Measurements from ENCODE around the gene MRPL49. TPM values are rescaled to one million over a fixed set of nuclear protein-coding genes. Genes with fewer than 3 reads are reported as not detected.

Gene MRPL49
- polyA plus RNA-seq (2013, experiment 1 of 2) = 53.0 TPM
- polyA plus RNA-seq (2013, experiment 2 of 2) = 44.4 TPM

- Histone ChIP-seq H3K4me1 (ENCODE audit: insufficient read depth, low read length) (peaks cover 7% of the 10 kb centered on the region), H3K27me3 (ENCODE audit: insufficient read depth, low read length) (no peaks in the 10 kb centered on the region), H3K9me3 (ENCODE audit: insufficient read depth, low read depth, low read length) (no peaks in the 10 kb centered on the region), H3K9ac (ENCODE audit: low read depth, low read length) (peak within 1 kb of the TSS; percentile 96), H3K27ac (ENCODE audit: low read depth, low read length) (peak within 1 kb of the TSS; percentile 76), H3K4me3 (ENCODE audit: low read length) (peak within 1 kb of the TSS; percentile 90), H3K36me3 (ENCODE audit: insufficient read depth, low read length) (peaks cover 63% of the 10 kb centered on the region)
- under 1% methylated on average over 64 of the region's 64 CpGs for WGBS
These were observed at the start of gene MRPL49, which contains the start of gene FAU for GRCh38 chr11:65121865-65122696. TSS of gene MRPL49 (plus strand) at chr11:65122321. CDS start at chr11:65122347, 26 bp downstream. TSS of gene FAU (minus strand) at chr11:65122134. CDS start at chr11:65121813, 321 bp downstream.

- H3K27ac ChIP-seq (ENCODE audit: low read depth, low read length) = no peak overlapping the region
- WGBS = 76% methylated on average over 1 of the region's 1 CpG
- H3K9me3 ChIP-seq (ENCODE audit: insufficient read depth, low read depth, low read length) = no peaks in the 10 kb centered on the region
These were observed 49.5 kb upstream of the MRPL49 start for GRCh38 chr11:65072631-65072966.

DNA sequence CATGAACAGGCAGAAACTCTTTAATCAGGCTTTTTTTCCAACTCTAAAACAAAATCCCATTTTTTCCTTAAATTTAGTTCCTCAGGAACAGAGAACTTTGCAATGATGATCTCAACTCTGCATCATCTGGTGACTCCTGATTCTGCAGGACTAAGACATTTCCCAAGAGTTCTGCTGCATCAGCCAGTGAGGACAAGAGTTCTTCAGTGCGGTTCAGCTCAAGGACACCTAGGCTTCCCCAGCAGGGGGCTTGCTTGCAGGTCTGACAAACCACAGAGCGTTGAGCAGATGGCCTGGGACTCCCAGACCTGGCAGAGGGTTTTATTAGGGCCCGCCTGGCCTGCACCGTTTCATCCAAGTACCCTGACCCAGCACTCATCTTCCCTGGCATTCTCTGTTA lies 44.7 kb upstream of the MRPL49 start:
- H3K9me3 ChIP-seq (ENCODE audit: insufficient read depth, low read depth, low read length) = no peaks in the 10 kb centered on the region
- no peak overlapping the region for H3K4me3 ChIP-seq (ENCODE audit: low read length)
- no peak overlapping the region for H3K9ac ChIP-seq (ENCODE audit: low read depth, low read length)
- H3K27ac ChIP-seq (ENCODE audit: low read depth, low read length) = no peak overlapping the region
- WGBS = 96% methylated on average over 4 of the region's 4 CpGs
- H3K27me3 ChIP-seq (ENCODE audit: insufficient read depth, low read length) = no peaks in the 10 kb centered on the region
- H3K36me3 ChIP-seq (ENCODE audit: insufficient read depth, low read length) = peaks cover 60% of the 10 kb centered on the region
- no peaks in the 10 kb centered on the region for H3K4me1 ChIP-seq (ENCODE audit: insufficient read depth, low read length)

More at GRCh38 chr11:65072631-65072966, 49.5 kb upstream of the MRPL49 start:
- Histone ChIP-seq H3K27me3 (ENCODE audit: insufficient read depth, low read length) (no peaks in the 10 kb centered on the region), H3K9ac (ENCODE audit: low read depth, low read length) (no peak overlapping the region), H3K36me3 (ENCODE audit: insufficient read depth, low read length) (peaks cover 18% of the 10 kb centered on the region), H3K4me1 (ENCODE audit: insufficient read depth, low read length) (peaks cover 1% of the 10 kb centered on the region; the same call in 1 of the 2 replicates), H3K4me3 (ENCODE audit: low read length) (no peak overlapping the region)

- Histone ChIP-seq H3K27me3 (ENCODE audit: insufficient read depth, low read length) (no peaks in the 10 kb centered on the region), H3K4me1 (ENCODE audit: insufficient read depth, low read length) (peaks cover 6% of the 10 kb centered on the region; the same call in 1 of the 2 replicates), H3K27ac (ENCODE audit: low read depth, low read length) (no peak overlapping the region), H3K4me3 (ENCODE audit: low read length) (no peak overlapping the region), H3K36me3 (ENCODE audit: insufficient read depth, low read length) (peaks cover 65% of the 10 kb centered on the region), H3K9ac (ENCODE audit: low read depth, low read length) (no peak overlapping the region), H3K9me3 (ENCODE audit: insufficient read depth, low read depth, low read length) (no peaks in the 10 kb centered on the region)
- WGBS = 89% methylated on average over 3 of the region's 3 CpGs
These were observed 44.0 kb upstream of the MRPL49 start for GRCh38 chr11:65078151-65078550.

GRCh38 chr11:65078786-65079342 lies 43.3 kb upstream of the MRPL49 start:
- Histone ChIP-seq H3K27me3 (ENCODE audit: insufficient read depth, low read length) (no peaks in the 10 kb centered on the region), H3K4me3 (ENCODE audit: low read length) (no peak overlapping the region), H3K4me1 (ENCODE audit: insufficient read depth, low read length) (peaks cover 6% of the 10 kb centered on the region; the same call in 1 of the 2 replicates), H3K27ac (ENCODE audit: low read depth, low read length) (no peak overlapping the region), H3K9me3 (ENCODE audit: insufficient read depth, low read depth, low read length) (no peaks in the 10 kb centered on the region), H3K36me3 (ENCODE audit: insufficient read depth, low read length) (peaks cover 65% of the 10 kb centered on the region), H3K9ac (ENCODE audit: low read depth, low read length) (no peak overlapping the region)
- whole genome bisulfite sequencing = 90% methylated on average over 9 of the region's 9 CpGs

DNA sequence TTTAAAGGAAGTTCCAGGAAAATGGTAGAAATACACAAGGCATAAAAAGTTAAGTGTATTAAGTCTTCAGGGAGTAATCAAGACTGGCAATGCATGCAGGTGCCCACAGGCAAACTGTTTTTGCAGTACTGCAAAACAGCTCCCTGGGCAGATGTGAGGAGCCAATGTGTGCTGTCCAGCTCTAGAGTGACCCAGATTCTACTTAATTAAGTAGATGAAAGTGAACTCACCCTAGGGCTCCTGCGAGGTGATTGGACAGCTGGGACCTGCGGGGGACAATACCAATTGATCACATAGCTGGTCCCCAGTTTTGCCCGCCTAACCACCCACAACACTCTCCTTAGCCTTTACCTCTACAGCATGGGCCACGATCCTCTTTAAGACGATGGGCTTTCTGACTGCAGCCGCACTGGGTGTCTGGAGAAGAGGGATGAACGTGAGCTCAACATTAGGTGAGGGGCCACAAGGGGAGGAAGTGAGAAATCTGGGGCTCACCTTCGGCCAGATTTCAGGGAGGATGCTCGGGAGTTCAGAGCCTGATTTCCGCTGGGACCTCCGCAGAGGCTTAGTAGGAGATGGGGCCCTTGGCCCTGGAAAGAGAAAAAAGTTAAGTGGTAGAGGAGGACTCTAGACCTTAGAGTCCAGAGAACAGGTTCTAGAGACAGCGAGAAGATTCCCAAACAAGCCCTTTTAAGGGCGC lies 38.8 kb upstream of the MRPL49 start:
- Histone ChIP-seq H3K4me3 (ENCODE audit: low read length) (peak overlapping the region; percentile 91), H3K27me3 (ENCODE audit: insufficient read depth, low read length) (no peaks in the 10 kb centered on the region), H3K4me1 (ENCODE audit: insufficient read depth, low read length) (peaks cover 6% of the 10 kb centered on the region; the same call in 1 of the 2 replicates), H3K9me3 (ENCODE audit: insufficient read depth, low read depth, low read length) (no peaks in the 10 kb centered on the region), H3K27ac (ENCODE audit: low read depth, low read length) (peak overlapping the region; percentile 97), H3K36me3 (ENCODE audit: insufficient read depth, low read length) (peaks cover 72% of the 10 kb centered on the region), H3K9ac (ENCODE audit: low read depth, low read length) (peak overlapping the region; percentile 97)
- 4% methylated on average over 13 of the region's 13 CpGs for WGBS

DNA sequence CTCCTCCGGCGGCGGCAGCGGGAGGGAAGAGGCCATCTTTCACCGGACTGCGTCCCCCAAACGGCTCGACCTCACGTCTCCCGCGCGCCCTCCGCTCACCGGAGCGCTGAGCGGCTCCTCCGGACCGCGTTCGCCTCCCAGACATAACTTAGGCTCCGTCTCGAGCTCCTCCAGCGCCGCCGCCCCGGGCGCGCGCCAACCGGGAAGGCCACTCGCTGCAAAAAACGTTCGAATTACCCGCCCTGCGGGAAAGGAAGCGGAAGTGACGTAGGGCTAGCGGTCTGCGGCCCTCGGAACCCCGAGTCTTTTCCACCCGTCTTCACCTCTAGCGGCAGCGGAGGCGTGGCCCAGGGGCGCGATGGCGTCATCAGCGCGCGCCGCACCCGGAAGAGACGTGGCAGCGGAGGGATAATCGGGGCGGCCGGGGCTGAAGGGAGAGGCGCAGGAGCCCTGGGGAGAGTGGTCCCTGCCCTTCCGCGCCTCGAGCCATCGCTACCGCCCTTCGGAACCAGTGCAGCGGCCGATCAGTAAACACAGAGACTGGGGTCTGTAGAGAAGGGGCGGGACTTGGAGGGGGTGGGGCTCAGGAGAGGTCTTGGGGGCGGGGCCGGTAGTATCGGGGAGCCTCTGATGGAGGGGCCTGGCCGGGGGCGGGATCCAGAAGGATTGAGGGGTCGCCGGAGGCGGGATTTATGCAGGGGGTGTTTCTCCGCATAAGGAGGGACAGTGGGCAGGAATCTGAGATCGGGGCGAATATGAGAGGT lies 38.1 kb upstream of the MRPL49 start, which contains the start of the genes CDCA5 and ZFPL1:
Gene CDCA5 (minus strand): TSS at position 207 of the 764 bp plus-strand sequence. CDS start 62 bp downstream, at position 145.
Gene ZFPL1 (plus strand): TSS at position 389 of the 764 bp plus-strand sequence. CDS start 477 bp downstream, outside the sequence.
- Histone ChIP-seq H3K27ac (ENCODE audit: low read depth, low read length) (peak within 1 kb of the TSS; percentile 97), H3K27me3 (ENCODE audit: insufficient read depth, low read length) (no peaks in the 10 kb centered on the region), H3K4me1 (ENCODE audit: insufficient read depth, low read length) (peaks cover 6% of the 10 kb centered on the region; the same call in 1 of the 2 replicates), H3K9ac (ENCODE audit: low read depth, low read length) (peak within 1 kb of the TSS; percentile 97), H3K9me3 (ENCODE audit: insufficient read depth, low read depth, low read length) (no peaks in the 10 kb centered on the region), H3K4me3 (ENCODE audit: low read length) (peak within 1 kb of the TSS; percentile 91), H3K36me3 (ENCODE audit: insufficient read depth, low read length) (peaks cover 70% of the 10 kb centered on the region)
- under 1% methylated on average over 79 of the region's 79 CpGs for WGBS

- WGBS = 56% methylated on average over 23 of the region's 23 CpGs
- H3K9me3 ChIP-seq (ENCODE audit: insufficient read depth, low read depth, low read length) = no peaks in the 10 kb centered on the region
- H3K27me3 ChIP-seq (ENCODE audit: insufficient read depth, low read length) = no peaks in the 10 kb centered on the region
- peak overlapping the region; percentile 97 for H3K27ac ChIP-seq (ENCODE audit: low read depth, low read length)
- H3K9ac ChIP-seq (ENCODE audit: low read depth, low read length) = peak overlapping the region; percentile 97
- peak overlapping the region; percentile 91 for H3K4me3 ChIP-seq (ENCODE audit: low read length)
- peaks cover 63% of the 10 kb centered on the region for H3K36me3 ChIP-seq (ENCODE audit: insufficient read depth, low read length)
- peaks cover 6% of the 10 kb centered on the region; the same call in 1 of the 2 replicates for H3K4me1 ChIP-seq (ENCODE audit: insufficient read depth, low read length)
These were observed 37.3 kb upstream of the MRPL49 start for GRCh38 chr11:65084598-65085375.

- peak overlapping the region; percentile 91 for H3K4me3 ChIP-seq (ENCODE audit: low read length)
- WGBS = 94% methylated on average over 4 of the region's 4 CpGs
- no peak overlapping the region for H3K27ac ChIP-seq (ENCODE audit: low read depth, low read length)
- H3K27me3 ChIP-seq (ENCODE audit: insufficient read depth, low read length) = no peaks in the 10 kb centered on the region
- no peak overlapping the region for H3K9ac ChIP-seq (ENCODE audit: low read depth, low read length)
- peaks cover 6% of the 10 kb centered on the region; the same call in 1 of the 2 replicates for H3K4me1 ChIP-seq (ENCODE audit: insufficient read depth, low read length)
- peaks cover 57% of the 10 kb centered on the region for H3K36me3 ChIP-seq (ENCODE audit: insufficient read depth, low read length)
- no peaks in the 10 kb centered on the region for H3K9me3 ChIP-seq (ENCODE audit: insufficient read depth, low read depth, low read length)
These were observed 36.7 kb upstream of the MRPL49 start for GRCh38 chr11:65085446-65085845.

- Histone ChIP-seq H3K27me3 (ENCODE audit: insufficient read depth, low read length) (no peaks in the 10 kb centered on the region), H3K4me3 (ENCODE audit: low read length) (no peak overlapping the region), H3K9ac (ENCODE audit: low read depth, low read length) (no peak overlapping the region), H3K4me1 (ENCODE audit: insufficient read depth, low read length) (peaks cover 6% of the 10 kb centered on the region; the same call in 1 of the 2 replicates), H3K9me3 (ENCODE audit: insufficient read depth, low read depth, low read length) (no peaks in the 10 kb centered on the region), H3K36me3 (ENCODE audit: insufficient read depth, low read length) (peaks cover 45% of the 10 kb centered on the region), H3K27ac (ENCODE audit: low read depth, low read length) (no peak overlapping the region)
- WGBS = 92% methylated on average over 8 of the region's 9 CpGs
These were observed 35.3 kb upstream of the MRPL49 start for GRCh38 chr11:65086809-65087208.
